Activated CD4-positive, alpha-beta memory T cell treated with anti-CD3 and anti-CD28 coated beads for 36 hours (primary cell): ENCODE data around the gene NFE2L3. TPM values are rescaled to one million over a fixed set of nuclear protein-coding genes. Genes with fewer than 3 reads are reported as not detected.
A peak's percentile ranks its signal among the peaks of the same experiment; 100 is the strongest.
"Not testable (repeated sequence)": the region's sequence is repeated elsewhere in the genome, so short reads cannot be mapped to it uniquely, and the experiment has no call there.

Experiments used
- CTCF ChIA-PET: fragments of 350-600 bp; sonication (Branson Sonifier 250); formaldehyde crosslinking; loops from one replicate; lab custom pipeline; 2021; ENCODE audit warnings: antibody characterized with exemption, inconsistent platforms; lab: Charles Lee
- POLR2A ChIA-PET: fragments of 350-600 bp; sonication (Branson Sonifier 250); formaldehyde crosslinking; loops from one replicate; lab custom pipeline; 2021; ENCODE audit warnings: antibody characterized with exemption; lab: Charles Lee
- DNase-seq: peaks from one replicate; pipeline ENCODE4 v3.0.0-alpha.2; 2020
- H3K27ac Mint-ChIP-seq: one replicate; pipeline ENCODE4 v1.8.0; 2021; ENCODE audit warnings: mixed read lengths
- H3K27me3 Mint-ChIP-seq: one replicate; pipeline ENCODE4 v1.8.0; 2021; ENCODE audit warnings: mixed read lengths
- H3K36me3 Mint-ChIP-seq: one replicate; pipeline ENCODE4 v1.8.0; 2021; ENCODE audit warnings: mixed read lengths
- H3K4me1 Mint-ChIP-seq: one replicate; pipeline ENCODE4 v1.8.0; 2021; ENCODE audit warnings: low read depth, mixed read lengths
- H3K4me3 Mint-ChIP-seq: one replicate; pipeline ENCODE4 v1.8.0; 2021; ENCODE audit warnings: mild to moderate bottlenecking, mixed read lengths
- H3K9me3 Mint-ChIP-seq: one replicate; pipeline ENCODE4 v1.8.0; 2021; ENCODE audit warnings: mixed read lengths
- intact Hi-C: fragments of 100-400 bp; cut with micrococcal nuclease; formaldehyde crosslinking; loops from one replicate; pipeline ENCODE4 v1.15.1; 2023
- total RNA-seq, 2 experiments: library from RNA; stranded (reverse); gene quantifications; one replicate each; pipeline ENCODE4 v1.2.3, GENCODE V29; 2021

The NFE2L3 gene
- total RNA-seq, 2 experiments from 2014 or later = 27.3 to 30.3 TPM

DNA sequence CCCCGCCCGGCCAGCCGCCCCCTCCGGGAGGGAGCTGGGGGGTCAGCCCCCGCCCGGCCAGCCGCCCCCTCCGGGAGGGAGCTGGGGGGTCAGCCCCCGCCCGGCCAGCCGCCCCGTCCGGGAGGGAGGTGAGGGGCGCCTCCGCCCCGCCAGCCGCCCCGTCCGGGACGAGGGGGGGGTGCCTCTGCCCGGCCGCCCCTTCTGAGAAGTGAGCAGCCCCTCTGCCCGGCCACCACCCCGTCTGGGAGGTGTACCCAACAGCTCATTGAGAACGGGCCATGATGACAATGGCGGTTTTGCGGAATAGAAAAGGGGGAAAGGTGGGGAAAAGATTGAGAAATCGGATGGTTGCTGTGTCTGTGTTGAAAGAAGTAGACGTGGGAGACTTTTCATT is 3.7 kb upstream of the NFE2L3 start:
- H3K4me3 Mint-ChIP-seq, H3K9me3 Mint-ChIP-seq, DNase-seq, POLR2A ChIA-PET, H3K27me3 Mint-ChIP-seq, CTCF ChIA-PET, H3K27ac Mint-ChIP-seq, H3K36me3 Mint-ChIP-seq, intact Hi-C loops: not testable (repeated sequence)
- H3K4me1 Mint-ChIP-seq = peaks cover 14% of the 10 kb centered on the region

DNA sequence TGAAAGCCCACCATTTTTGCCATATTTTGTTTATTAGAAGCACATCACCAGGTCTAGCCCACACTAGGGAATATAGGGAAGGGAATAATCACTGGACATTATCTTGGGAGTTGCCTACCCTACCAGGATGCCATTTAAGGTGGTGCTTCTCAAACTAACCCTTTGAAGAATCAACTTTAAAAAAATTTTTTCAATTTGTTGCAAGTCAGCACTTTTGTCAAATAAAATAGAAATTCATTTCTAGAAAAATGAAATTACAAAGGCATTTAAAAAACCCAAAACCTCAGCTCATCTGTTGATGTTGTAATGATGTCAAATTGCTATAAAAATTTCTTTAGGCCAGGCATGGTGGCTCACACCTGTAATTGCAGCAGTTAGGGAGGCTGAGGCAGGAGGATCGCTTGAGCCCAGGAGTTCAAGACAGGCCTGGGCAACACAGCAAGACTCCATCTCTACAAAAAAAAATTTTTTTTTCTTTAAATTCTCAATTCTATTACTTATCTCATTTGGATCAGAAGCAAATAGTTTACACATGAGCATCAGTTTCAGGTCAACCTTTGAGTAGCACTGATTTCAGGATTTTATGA is 2.5 kb upstream of the NFE2L3 start:
- peaks cover 24% of the 10 kb centered on the region for H3K4me1 Mint-ChIP-seq
- H3K27ac Mint-ChIP-seq = no peak overlapping the region
- no peaks in the 10 kb centered on the region for H3K9me3 Mint-ChIP-seq
- intact Hi-C loops = no loop called here
- ChIA-PET CTCF (interaction anchor here (1.0 kb wide), 1 partner anchor 70 kb away, joined by 3 read pairs; no protein-coding TSS in a partner anchor), POLR2A (no interaction called here)
- no peak for DNase-seq
- peaks cover 9% of the 10 kb centered on the region for H3K36me3 Mint-ChIP-seq
- peaks cover 2% of the 10 kb centered on the region for H3K27me3 Mint-ChIP-seq
- no peak overlapping the region for H3K4me3 Mint-ChIP-seq

DNA sequence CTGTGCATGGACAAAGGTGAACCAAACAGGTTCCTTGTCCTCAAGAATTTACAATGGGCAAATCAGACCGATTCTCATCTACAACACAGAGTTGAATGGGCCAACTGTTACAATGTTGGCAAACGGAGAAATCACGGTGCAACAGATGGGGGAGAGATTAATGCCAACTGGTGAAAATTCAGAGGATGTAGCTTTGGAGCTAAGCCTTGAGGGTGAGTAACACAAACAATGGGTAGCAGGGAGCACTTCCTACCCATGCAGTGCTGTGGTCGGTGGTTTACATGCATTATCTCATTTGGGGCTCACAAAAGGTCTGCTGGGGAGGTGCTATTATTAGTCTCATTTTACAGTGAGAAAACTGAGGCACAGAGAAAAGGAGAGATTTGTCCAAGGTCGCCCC is 902 bp upstream of the NFE2L3 start:
- POLR2A ChIA-PET = interaction anchor here (0.8 to 8.6 kb wide), 9 partner anchors 10 to 53 kb away, joined by 3 to 69 read pairs (median 14); partner anchors contain the start of genes CBX3 and HNRNPA2B1
- Mint-ChIP-seq H3K9me3 (no peaks in the 10 kb centered on the region), H3K27me3 (no peaks in the 10 kb centered on the region), H3K27ac (peak overlapping the region; percentile 90), H3K4me1 (peaks cover 40% of the 10 kb centered on the region), H3K36me3 (peaks cover 12% of the 10 kb centered on the region), H3K4me3 (peak overlapping the region; percentile 84)
- intact Hi-C loops = loop anchor here (5.0 kb wide), 2 partner anchors 259 to 711 kb away; partner anchors contain the start of gene SKAP2
- CTCF ChIA-PET = interaction anchor here (1.2 to 2.6 kb wide), 11 partner anchors 16 to 258 kb away, joined by 3 to 17 read pairs (median 9); partner anchors contain the start of gene CBX3
- no peak for DNase-seq

DNA sequence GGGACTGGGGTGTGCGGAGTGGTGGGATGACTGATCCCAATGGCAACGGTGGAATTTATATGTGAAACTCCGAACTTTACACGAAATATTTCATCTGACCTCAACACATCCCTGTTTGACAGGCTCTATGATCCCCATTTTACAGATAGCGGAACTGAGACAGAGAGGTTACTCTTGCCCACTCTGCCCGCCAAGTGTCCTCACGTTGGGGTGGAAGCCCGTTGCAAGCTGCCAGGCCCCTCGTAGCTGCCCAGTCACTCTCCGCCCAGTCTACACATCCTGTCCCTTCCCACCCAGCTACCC is 397 bp upstream of the NFE2L3 start:
- H3K9me3 Mint-ChIP-seq = no peaks in the 10 kb centered on the region
- DNase-seq = no peak
- H3K36me3 Mint-ChIP-seq = peaks cover 12% of the 10 kb centered on the region
- intact Hi-C loops = loop anchor here (5.0 kb wide), 2 partner anchors 259 to 711 kb away; partner anchors contain the start of gene SKAP2
- peak overlapping the region; percentile 84 for H3K4me3 Mint-ChIP-seq
- peak overlapping the region; percentile 90 for H3K27ac Mint-ChIP-seq
- peaks cover 45% of the 10 kb centered on the region for H3K4me1 Mint-ChIP-seq
- ChIA-PET CTCF (interaction anchor here (0.9 to 2.6 kb wide), 16 partner anchors 15 to 258 kb away, joined by 3 to 17 read pairs (median 6); partner anchors contain the start of gene CBX3), POLR2A (interaction anchor here (0.8 to 8.6 kb wide), 14 partner anchors 10 to 62 kb away, joined by 3 to 69 read pairs (median 6); partner anchors contain the start of genes CBX3 and HNRNPA2B1)
- no peaks in the 10 kb centered on the region for H3K27me3 Mint-ChIP-seq

DNA sequence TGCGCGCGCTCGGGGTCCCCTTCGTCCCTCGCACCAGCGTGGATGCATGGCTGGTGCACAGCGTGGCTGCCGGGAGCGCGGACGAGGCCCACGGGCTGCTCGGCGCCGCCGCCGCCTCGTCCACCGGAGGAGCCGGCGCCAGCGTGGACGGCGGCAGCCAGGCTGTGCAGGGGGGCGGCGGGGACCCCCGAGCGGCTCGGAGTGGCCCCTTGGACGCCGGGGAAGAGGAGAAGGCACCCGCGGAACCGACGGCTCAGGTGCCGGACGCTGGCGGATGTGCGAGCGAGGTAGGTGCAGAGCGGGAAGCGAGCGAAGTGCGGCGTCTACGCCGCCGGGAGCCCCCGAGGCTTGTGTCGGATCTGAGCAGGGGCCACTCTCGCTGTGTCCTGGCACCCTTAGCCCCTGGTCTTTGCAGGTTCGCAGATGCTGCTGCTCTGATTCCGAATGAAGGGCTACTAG is 813 bp downstream of the NFE2L3 start:
- not testable (repeated sequence) for H3K27me3 Mint-ChIP-seq, H3K9me3 Mint-ChIP-seq
- peak; percentile 58 for DNase-seq
- Mint-ChIP-seq H3K4me1 (peaks cover 58% of the 10 kb centered on the region), H3K4me3 (peak overlapping the region; percentile 98), H3K27ac (peak overlapping the region; percentile 92), H3K36me3 (peaks cover 12% of the 10 kb centered on the region)
- intact Hi-C loops = loop anchor here (1.0 to 5.0 kb wide), 7 partner anchors 14 to 709 kb away; partner anchors contain the start of genes HNRNPA2B1 and SKAP2
- ChIA-PET POLR2A (interaction anchor here (0.7 to 8.6 kb wide), 11 partner anchors 8 to 60 kb away, joined by 3 to 69 read pairs (median 6); partner anchors contain the start of genes CBX3 and HNRNPA2B1), CTCF (interaction anchor here (0.7 to 2.6 kb wide), 9 partner anchors 15 to 260 kb away, joined by 3 to 17 read pairs (median 9); no protein-coding TSS in a partner anchor)

DNA sequence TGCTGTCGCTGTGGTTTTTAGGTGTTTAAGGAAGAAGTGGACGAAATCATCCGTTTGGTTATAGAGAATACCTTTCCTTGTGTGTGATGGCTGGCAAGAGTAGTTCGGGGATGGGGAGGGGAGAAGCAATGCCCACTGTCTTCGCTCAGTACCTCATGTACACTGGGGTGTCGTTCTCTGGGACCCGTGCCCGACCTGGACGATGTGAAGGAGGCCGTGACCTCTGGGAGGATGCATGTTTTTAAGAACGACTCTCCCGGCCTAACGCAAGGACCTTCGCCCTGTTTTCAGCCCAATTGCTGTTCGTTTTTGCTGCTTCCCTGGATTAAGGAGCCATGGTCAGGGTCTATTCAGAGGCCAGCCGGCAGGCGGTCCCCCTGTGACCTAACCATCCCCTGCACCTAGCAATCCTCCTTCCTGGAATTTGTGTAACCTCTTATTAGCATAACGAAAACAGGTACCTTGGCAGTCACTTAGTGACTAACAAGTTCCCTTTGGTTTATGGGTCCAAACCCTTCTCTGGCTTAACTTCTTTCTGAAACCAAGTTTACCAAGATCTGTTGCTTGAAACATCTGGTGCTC is 1.3 kb downstream of the NFE2L3 start:
- DNase-seq = peak; percentile 51

DNA sequence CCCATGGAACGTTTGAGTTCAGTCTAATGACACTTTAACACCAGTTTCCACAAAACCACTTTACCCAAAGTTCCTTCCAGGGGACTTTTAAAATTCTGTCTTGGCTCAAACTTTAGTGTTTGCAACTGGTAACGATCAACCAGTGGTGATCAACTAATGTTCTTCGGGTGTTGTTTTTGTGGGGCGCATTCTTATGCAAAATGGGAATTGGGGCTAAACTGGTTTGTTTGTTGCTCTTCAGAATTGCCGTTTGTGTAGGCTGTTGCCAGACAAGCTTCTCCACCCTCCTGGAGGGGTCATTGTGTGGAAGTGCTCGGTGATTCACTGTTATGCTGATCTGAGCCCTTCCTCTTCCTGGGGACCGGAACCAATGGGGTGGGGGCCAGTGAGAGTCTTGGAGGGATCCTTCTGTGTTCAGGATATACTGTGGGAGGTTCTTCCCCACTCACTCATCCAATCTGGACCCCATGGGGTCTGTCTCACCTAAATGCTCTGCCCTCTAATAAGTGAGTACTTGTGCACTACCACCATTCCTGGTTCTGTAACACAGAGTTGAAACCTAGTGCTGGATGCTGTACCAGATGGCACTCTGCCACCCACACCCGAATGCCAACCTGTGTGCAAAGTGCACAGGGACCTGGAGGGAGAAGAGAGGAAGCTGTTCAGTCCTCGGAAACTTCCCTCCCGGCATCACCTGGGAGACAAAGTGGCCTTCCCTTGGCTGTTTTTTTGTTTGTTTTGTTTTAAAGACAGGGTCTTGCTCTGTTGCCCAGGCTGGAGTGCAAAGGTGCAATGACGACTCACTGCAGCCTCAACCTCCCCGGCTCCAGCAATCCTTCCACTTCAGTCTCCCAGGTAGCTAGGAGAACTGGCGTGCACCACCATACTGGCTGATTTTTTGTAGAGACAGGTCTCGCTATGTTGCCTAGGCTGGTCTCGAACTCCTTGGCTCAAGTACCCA is 2.1 kb downstream of the NFE2L3 start:
- POLR2A ChIA-PET = interaction anchor here (0.6 to 8.6 kb wide), 5 partner anchors 13 to 47 kb away, joined by 3 to 160 read pairs (median 38); partner anchors contain the start of genes CBX3 and HNRNPA2B1
- peak overlapping the region; percentile 98 for H3K4me3 Mint-ChIP-seq
- H3K36me3 Mint-ChIP-seq = peaks cover 12% of the 10 kb centered on the region
- H3K27ac Mint-ChIP-seq = peak overlapping the region; percentile 92
- H3K4me1 Mint-ChIP-seq = peaks cover 70% of the 10 kb centered on the region
- no peaks in the 10 kb centered on the region for H3K27me3 Mint-ChIP-seq
- peak; percentile 69 for DNase-seq
- CTCF ChIA-PET = interaction anchor here (1.1 to 4.4 kb wide), 2 partner anchors 44 to 63 kb away, joined by 3 to 19 read pairs; no protein-coding TSS in a partner anchor
- H3K9me3 Mint-ChIP-seq = no peaks in the 10 kb centered on the region
- intact Hi-C loops = loop anchor here (1.0 to 5.0 kb wide), 7 partner anchors 13 to 708 kb away; partner anchors contain the start of genes HNRNPA2B1 and SKAP2

More for the DNA sequence above, 1.3 kb downstream of the NFE2L3 start:
- Mint-ChIP-seq H3K27ac (peak overlapping the region; percentile 92), H3K36me3 (peaks cover 12% of the 10 kb centered on the region), H3K4me3 (peak overlapping the region; percentile 98), H3K27me3 (no peaks in the 10 kb centered on the region), H3K4me1 (peaks cover 63% of the 10 kb centered on the region), H3K9me3 (no peaks in the 10 kb centered on the region)
- intact Hi-C loops = loop anchor here (1.0 to 5.0 kb wide), 6 partner anchors 13 to 709 kb away; partner anchors contain the start of genes HNRNPA2B1 and SKAP2
- POLR2A ChIA-PET = interaction anchor here (1.9 to 8.6 kb wide), 6 partner anchors 35 to 48 kb away, joined by 15 to 160 read pairs (median 28); partner anchors contain the start of genes CBX3 and HNRNPA2B1
- CTCF ChIA-PET = interaction anchor here (1.1 to 2.6 kb wide), 2 partner anchors 45 to 260 kb away, joined by 3 to 13 read pairs; no protein-coding TSS in a partner anchor

DNA sequence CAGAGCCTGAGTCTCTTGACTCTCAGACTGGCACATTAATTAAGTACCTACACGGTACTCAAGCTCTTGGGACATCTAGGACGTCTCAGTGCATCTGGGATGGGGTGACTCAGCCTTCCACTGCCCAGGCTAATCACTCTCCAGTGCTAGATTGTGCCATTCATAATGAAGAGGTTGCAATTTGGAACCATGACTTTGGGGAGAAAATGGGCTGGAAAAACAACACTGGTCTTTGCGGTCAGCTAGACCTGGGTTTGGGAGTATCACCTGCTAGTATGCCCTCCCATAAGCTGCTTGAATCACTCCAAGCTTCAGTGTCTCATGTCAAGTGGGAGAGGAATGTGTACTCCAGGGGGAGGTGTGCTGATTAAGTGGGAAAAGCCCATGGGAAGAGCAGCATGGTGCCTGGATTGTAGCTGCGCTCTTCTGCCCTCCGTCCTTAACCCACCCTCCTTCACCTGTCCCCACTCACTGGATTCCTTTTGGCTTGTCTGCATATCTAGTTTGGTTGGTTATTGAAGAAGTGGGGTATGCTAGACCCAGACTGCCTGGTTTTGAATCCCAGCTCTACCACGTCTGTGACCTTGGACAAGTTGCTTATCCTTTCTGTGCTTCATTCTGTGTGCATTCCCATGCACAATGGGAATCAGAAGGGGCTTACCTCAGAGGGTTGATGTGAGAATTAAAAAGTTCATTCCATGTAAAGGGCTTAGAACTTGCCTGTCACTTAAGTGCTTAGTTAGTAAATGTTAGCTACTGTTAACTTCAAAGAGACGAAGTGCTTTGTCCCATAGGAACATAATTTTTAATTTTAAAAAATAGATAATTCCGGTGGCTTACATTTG is 3.8 kb downstream of the NFE2L3 start:
- ChIA-PET CTCF (interaction anchor here (1.0 to 4.4 kb wide), 6 partner anchors 11 to 65 kb away, joined by 3 to 19 read pairs (median 6); partner anchors contain the start of genes CBX3 and HNRNPA2B1), POLR2A (interaction anchor here (0.7 to 8.6 kb wide), 9 partner anchors 11 to 294 kb away, joined by 3 to 160 read pairs (median 4); partner anchors contain the start of genes CBX3, HNRNPA2B1 and SNX10)
- H3K4me1 Mint-ChIP-seq = peaks cover 83% of the 10 kb centered on the region
- intact Hi-C loops = loop anchor here (1.0 kb wide), 3 partner anchors 12 to 139 kb away; no protein-coding TSS in a partner anchor
- DNase-seq = no peak
- peak overlapping the region; percentile 92 for H3K27ac Mint-ChIP-seq
- peaks cover 13% of the 10 kb centered on the region for H3K36me3 Mint-ChIP-seq
- H3K27me3 Mint-ChIP-seq = no peaks in the 10 kb centered on the region
- H3K9me3 Mint-ChIP-seq = no peaks in the 10 kb centered on the region
- peak overlapping the region; percentile 98 for H3K4me3 Mint-ChIP-seq

DNA sequence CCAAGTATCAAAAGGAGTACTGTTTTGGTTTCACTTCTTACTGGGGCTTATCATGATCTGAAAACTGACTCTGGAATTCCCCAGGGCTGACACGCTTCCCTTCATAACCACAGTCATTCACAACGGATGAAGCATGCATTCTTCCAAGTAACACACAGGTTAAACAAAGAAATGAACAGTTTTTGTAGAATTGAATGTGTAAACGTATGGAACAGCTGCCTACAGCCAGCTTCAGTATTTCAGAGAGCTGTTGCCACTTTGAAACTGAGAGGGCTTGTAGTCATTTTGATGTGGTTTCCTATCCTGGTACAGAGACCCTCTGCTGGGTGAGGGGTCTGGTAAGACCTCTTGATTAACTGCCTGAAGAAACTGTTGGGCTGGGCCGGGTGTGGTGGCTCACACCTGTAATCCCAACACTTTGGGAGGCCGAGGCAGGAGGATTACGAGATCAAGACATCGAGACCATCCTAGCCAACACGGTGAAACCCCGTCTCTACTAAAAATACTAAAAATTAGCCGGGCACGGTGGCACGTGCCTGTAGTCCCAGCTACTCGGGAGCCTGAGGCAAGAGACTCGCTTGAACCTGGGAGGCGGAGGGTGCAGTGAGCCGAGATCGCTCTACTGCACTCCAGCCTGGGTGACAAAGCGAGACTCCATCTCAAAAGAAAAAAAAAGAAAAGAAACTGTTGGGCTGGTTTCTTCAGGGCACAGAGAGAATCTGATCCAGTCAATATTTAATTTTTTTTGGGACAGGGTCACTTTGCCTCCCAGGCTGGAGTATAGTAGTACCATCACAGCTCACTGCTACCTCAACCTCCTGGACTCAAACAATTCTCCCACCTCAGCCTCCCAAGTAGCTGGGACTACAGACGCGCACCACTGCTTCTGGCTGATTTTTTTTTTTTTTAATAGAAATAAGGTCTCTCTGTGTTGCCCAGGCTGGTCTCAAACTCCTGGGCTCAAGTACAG is 4.7 kb downstream of the NFE2L3 start:
- DNase-seq = peak; percentile 81
- Mint-ChIP-seq H3K27ac (peak overlapping the region; percentile 92), H3K36me3 (peaks cover 16% of the 10 kb centered on the region), H3K27me3 (no peaks in the 10 kb centered on the region), H3K4me1 (peaks cover 82% of the 10 kb centered on the region), H3K4me3 (peak overlapping the region; percentile 66), H3K9me3 (no peaks in the 10 kb centered on the region)
- ChIA-PET POLR2A (interaction anchor here (0.8 to 8.6 kb wide), 9 partner anchors 10 to 295 kb away, joined by 3 to 160 read pairs (median 6); partner anchors contain the start of genes CBX3 and HNRNPA2B1), CTCF (interaction anchor here (1.0 to 4.4 kb wide), 6 partner anchors 10 to 66 kb away, joined by 3 to 19 read pairs (median 6); partner anchors contain the start of genes CBX3 and HNRNPA2B1)
- intact Hi-C loops = loop anchor here (1.0 kb wide), 3 partner anchors 11 to 138 kb away; no protein-coding TSS in a partner anchor
